GM20000 (cell line): Measurements from ENCODE around the gene RXRA.

Source experiments
- DNase-seq: peaks from one replicate; pipeline ENCODE4 v3.0.0; 2012; ENCODE audit warnings: low spot score
- TF ChIP-seq, protein P1 (sequence below): IDR thresholded peaks from 2 replicates; pipeline ENCODE4 v1.5.1; 2012; ENCODE audit warnings: mild to moderate bottlenecking, control low read depth; ENCODE audit errors: extremely low read depth, missing control alignments

The RXRA gene

DNA sequence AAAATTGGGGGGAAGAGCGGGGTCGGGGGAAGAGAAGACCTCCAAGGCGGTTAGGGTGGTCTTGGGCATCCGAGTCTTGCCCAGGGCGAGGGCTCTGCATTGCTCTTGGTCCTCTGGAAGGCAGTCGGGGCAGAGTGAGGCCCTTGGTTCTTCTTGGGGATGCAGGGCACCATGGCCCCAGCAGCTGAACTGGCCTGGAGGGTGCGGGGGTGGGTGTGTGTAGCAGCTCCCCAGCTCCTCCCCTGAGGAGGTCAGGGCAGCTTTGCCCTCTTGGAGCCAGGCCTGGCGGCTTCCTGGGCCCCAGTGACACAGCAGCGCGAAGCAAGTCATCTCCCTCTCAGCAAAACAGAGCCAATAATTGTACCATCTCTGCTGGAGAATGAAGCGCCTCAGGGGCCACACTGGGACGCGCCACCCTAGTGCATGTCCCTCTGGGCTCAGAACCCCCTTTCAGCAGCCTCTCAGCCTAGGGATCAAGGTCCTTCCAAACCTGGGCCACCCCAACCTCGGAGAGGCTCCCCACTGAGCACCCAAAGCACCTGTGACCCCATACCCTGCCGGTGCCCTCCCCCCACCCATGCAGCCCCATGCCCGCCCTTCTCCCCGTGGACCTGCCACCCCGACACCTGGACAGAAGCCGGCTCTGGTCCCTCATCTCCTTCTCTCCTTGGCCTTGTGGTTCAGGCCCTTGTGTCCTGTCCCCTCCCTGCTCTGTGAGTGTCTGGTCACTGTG lies 10.4 kb upstream of the RXRA start:
- TF ChIP-seq, protein P1, sequence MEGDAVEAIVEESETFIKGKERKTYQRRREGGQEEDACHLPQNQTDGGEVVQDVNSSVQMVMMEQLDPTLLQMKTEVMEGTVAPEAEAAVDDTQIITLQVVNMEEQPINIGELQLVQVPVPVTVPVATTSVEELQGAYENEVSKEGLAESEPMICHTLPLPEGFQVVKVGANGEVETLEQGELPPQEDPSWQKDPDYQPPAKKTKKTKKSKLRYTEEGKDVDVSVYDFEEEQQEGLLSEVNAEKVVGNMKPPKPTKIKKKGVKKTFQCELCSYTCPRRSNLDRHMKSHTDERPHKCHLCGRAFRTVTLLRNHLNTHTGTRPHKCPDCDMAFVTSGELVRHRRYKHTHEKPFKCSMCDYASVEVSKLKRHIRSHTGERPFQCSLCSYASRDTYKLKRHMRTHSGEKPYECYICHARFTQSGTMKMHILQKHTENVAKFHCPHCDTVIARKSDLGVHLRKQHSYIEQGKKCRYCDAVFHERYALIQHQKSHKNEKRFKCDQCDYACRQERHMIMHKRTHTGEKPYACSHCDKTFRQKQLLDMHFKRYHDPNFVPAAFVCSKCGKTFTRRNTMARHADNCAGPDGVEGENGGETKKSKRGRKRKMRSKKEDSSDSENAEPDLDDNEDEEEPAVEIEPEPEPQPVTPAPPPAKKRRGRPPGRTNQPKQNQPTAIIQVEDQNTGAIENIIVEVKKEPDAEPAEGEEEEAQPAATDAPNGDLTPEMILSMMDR = no peak
- DNase-seq = no peak

DNA sequence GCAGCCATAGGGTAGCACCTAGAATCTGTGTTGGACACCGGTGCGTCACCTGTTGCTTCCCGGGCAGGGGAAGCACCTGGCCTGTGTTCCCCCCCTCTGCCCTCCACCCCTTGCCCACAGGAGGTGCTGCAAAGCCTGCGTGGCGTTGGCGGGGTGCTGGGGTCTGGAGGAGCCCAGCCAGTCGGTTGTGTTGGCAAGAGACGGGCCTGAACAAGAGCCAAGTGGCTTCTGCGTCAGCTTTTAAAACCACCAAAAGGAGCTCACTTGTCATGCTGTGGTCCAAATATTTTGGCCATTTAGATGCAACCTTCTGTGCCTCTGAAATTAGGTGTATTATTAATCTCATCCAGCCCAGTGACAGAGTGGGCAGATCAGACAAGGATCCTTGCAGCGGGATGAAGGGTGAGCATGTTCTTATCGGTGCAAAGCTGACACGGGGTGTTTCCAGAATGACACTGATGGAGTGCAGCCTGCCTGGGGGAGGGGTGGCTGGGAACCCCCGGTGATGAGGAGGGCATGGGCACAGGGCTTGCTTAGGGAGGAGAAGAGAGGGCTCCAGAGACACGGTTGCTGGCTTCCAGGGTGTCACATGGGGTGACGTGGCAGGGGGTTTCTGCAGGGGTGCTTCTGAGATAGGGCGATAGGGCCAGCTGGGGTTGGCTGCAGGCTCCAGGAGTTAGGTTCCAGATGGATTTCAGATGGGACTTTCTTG lies 9.7 kb upstream of the RXRA start:
- DNase-seq = no peak
- TF ChIP-seq, protein P1 = no peak

DNA sequence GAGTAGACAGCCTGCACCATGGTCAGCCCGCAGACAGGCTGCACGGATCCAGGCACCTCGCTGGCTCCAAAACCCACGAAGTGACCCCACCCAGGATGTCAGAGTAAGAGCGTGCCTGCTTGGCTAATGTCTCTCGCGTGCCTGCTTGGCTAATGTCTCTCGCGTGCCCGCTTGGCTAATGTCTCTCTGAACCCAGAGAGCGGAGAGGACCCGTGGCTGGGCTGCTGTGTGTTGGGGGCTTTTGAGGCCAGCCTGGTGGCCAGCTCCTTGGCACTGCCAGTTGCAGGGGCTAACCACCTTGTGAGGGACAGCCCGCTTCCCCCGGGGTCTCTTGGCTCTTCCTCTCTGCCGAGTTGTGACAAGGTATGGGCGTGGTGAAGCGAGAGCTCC lies 8.9 kb upstream of the RXRA start:
- TF ChIP-seq, protein P1 = no peak
- no peak for DNase-seq

DNA sequence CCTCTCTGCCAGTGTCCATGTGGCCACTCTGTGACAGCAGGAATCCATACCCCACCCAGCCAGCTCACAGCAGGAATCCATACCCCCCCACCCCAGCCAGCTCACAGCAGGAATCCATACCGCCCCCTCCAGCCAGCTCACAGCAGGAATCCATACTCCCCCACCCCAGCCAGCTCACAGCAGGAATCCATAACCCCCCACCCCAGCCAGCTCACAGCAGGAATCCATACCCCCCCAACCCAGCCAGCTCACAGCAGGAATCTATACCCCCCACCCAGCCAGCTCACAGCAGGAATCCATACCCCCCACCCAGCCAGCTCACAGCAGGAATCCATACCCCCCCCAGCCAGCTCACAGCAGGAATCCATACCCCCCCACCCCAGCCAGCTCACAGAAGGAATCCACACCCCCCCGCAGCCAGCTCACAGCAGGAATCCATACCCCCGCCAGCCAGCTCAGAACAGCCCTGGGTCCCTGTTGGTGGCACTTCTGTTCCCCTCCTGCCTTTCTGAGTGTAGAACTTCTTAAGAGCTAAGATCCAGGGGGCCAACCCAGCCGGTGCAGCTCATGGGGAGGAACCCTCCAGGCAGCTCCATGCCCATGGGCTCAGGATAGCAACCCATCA lies 8.4 kb upstream of the RXRA start:
- TF ChIP-seq, protein P1 = no peak
- no peak for DNase-seq

DNA sequence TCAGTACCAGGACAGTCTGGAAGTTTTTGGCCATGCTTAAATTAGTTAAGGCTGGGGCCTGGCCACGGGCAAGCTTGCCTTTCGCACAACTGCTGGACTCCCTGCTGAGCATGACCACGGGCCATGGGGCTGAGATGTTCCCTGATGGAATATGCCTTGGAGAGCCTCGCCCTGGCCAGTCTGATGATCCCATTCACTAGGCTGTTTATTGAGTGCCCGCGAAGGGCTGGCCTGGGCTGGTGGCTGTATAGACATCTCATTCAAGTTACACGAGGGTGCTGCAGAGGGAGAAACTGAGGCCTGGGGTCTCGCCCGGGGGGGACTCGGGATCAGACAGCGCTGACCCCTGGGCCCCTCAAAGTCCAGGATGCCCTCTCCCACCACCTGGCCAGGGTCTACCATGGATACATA lies 7.8 kb upstream of the RXRA start:
- TF ChIP-seq, protein P1 = no peak
- DNase-seq = no peak

DNA sequence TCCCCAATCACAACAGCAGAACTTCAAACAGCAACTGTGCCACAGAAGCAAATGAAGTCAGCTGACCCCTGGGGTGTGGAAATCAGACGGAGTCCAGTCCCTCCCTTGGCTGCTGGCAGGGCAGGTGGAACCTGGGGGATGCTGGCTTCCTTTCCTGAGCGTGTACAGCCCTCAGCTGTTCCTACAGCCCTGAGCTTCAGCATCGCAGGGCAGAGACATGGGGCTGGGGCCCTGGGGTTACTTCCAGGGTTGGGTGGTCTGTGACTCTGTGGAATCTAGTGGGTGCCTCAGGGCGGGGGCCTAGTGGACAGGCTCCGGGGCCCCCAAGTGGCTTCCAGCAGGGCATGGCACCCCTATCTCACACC lies 7.3 kb upstream of the RXRA start:
- DNase-seq = no peak
- TF ChIP-seq, protein P1 = no peak
